ENCODE measurements around the gene UAP1L1. TPM values are rescaled to one million over a fixed set of nuclear protein-coding genes. Genes with fewer than 3 reads are reported as not detected.

The UAP1L1 gene
- total and polyA plus RNA-seq, 4 donors: 0.35 to 2.3 (median 1.7) TPM

GRCh38 chr9:137097761-137098462, 20.6 kb downstream of the UAP1L1 start:
- Histone ChIP-seq H3K27ac (ENCODE audit: low read depth in 1 of 2, low read length in 2 of 2) (no peak overlapping the region), H3K9ac (ENCODE audit: low read depth in 1 of 2, low read length in 2 of 2) (no peak overlapping the region), H3K9me3 (ENCODE audit: control insufficient read depth in 4 of 4, low read length in 3 of 4) (no peaks in the 10 kb centered on the region), H3K36me3 (ENCODE audit: control insufficient read depth in 4 of 4, insufficient read depth in 3 of 4, low read depth in 1 of 4, low read length in 3 of 4) (peaks cover 1 to 61% (median 30%) of the 10 kb centered on the region in 4 donors), H3K4me1 (ENCODE audit: control insufficient read depth in 4 of 4, insufficient read depth in 4 of 4, low read length in 3 of 4) (no peaks in the 10 kb centered on the region), H3K27me3 (ENCODE audit: control insufficient read depth in 4 of 4, insufficient read depth in 4 of 4, low read length in 3 of 4) (no peaks in the 10 kb centered on the region), H3K4me3 (ENCODE audit: low read depth in 1 of 3, low read length in 3 of 3) (no peak overlapping the region)
- TF ChIP-seq EGR1 (IDR thresholded peaks at IDR 0.05; ENCODE audit: low read depth in 2 of 2): no peak
- no peak for TF ChIP-seq GABPA (IDR thresholded peaks at IDR 0.05 in 1 of 2, conservative IDR thresholded peaks at IDR 0.05 in 1 of 2)
- TF ChIP-seq, protein P1, sequence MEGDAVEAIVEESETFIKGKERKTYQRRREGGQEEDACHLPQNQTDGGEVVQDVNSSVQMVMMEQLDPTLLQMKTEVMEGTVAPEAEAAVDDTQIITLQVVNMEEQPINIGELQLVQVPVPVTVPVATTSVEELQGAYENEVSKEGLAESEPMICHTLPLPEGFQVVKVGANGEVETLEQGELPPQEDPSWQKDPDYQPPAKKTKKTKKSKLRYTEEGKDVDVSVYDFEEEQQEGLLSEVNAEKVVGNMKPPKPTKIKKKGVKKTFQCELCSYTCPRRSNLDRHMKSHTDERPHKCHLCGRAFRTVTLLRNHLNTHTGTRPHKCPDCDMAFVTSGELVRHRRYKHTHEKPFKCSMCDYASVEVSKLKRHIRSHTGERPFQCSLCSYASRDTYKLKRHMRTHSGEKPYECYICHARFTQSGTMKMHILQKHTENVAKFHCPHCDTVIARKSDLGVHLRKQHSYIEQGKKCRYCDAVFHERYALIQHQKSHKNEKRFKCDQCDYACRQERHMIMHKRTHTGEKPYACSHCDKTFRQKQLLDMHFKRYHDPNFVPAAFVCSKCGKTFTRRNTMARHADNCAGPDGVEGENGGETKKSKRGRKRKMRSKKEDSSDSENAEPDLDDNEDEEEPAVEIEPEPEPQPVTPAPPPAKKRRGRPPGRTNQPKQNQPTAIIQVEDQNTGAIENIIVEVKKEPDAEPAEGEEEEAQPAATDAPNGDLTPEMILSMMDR (IDR thresholded peaks at IDR 0.05; ENCODE audit: low read depth, low read length, missing input control): no peak
- no peak for TF ChIP-seq ATF3 (IDR thresholded peaks at IDR 0.05)
- TF ChIP-seq, protein P2, sequence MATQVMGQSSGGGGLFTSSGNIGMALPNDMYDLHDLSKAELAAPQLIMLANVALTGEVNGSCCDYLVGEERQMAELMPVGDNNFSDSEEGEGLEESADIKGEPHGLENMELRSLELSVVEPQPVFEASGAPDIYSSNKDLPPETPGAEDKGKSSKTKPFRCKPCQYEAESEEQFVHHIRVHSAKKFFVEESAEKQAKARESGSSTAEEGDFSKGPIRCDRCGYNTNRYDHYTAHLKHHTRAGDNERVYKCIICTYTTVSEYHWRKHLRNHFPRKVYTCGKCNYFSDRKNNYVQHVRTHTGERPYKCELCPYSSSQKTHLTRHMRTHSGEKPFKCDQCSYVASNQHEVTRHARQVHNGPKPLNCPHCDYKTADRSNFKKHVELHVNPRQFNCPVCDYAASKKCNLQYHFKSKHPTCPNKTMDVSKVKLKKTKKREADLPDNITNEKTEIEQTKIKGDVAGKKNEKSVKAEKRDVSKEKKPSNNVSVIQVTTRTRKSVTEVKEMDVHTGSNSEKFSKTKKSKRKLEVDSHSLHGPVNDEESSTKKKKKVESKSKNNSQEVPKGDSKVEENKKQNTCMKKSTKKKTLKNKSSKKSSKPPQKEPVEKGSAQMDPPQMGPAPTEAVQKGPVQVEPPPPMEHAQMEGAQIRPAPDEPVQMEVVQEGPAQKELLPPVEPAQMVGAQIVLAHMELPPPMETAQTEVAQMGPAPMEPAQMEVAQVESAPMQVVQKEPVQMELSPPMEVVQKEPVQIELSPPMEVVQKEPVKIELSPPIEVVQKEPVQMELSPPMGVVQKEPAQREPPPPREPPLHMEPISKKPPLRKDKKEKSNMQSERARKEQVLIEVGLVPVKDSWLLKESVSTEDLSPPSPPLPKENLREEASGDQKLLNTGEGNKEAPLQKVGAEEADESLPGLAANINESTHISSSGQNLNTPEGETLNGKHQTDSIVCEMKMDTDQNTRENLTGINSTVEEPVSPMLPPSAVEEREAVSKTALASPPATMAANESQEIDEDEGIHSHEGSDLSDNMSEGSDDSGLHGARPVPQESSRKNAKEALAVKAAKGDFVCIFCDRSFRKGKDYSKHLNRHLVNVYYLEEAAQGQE (IDR thresholded peaks at IDR 0.05): no peak
- no peak for TF ChIP-seq FOXA1 (IDR thresholded peaks at IDR 0.05)
- TF ChIP-seq MAX (IDR thresholded peaks at IDR 0.05): no peak
- no peak for TF ChIP-seq YY1 (IDR thresholded peaks at IDR 0.05)
- 95% methylated on average over 20 of the region's 20 CpGs for WGBS
- DNase-seq (ENCODE audit: low spot score): no peak

GRCh38 chr9:137099231-137099630, 21.9 kb downstream of the UAP1L1 start:
- 92% methylated on average over 14 of the region's 14 CpGs for WGBS
- H3K4me3 ChIP-seq (ENCODE audit: low read depth in 1 of 3, low read length in 3 of 3): no peak overlapping the region
- no peak for DNase-seq (ENCODE audit: low spot score)
- H3K4me1 ChIP-seq (ENCODE audit: control insufficient read depth in 4 of 4, insufficient read depth in 4 of 4, low read length in 3 of 4): no peaks in the 10 kb centered on the region
- no peak overlapping the region for H3K27ac ChIP-seq (ENCODE audit: low read depth in 1 of 2, low read length in 2 of 2)
- H3K36me3 ChIP-seq (ENCODE audit: control insufficient read depth in 4 of 4, insufficient read depth in 3 of 4, low read depth in 1 of 4, low read length in 3 of 4): peaks cover 2 to 70% (median 38%) of the 10 kb centered on the region in 4 donors
- no peaks in the 10 kb centered on the region for H3K9me3 ChIP-seq (ENCODE audit: control insufficient read depth in 4 of 4, low read length in 3 of 4)
- H3K27me3 ChIP-seq (ENCODE audit: control insufficient read depth in 4 of 4, insufficient read depth in 4 of 4, low read length in 3 of 4): no peaks in the 10 kb centered on the region
- no peak overlapping the region for H3K9ac ChIP-seq (ENCODE audit: low read depth in 1 of 2, low read length in 2 of 2)
- TF ChIP-seq, protein P2 (IDR thresholded peaks at IDR 0.05): no peak
- no peak for TF ChIP-seq TAF1 (conservative IDR thresholded peaks at IDR 0.05)
- no peak for TF ChIP-seq NR2F2 (IDR thresholded peaks at IDR 0.05)
- no peak for TF ChIP-seq FOXA2 (IDR thresholded peaks at IDR 0.05)
- TF ChIP-seq ZBTB33 (IDR thresholded peaks at IDR 0.05): no peak
- TF ChIP-seq, protein P1 (IDR thresholded peaks at IDR 0.05; ENCODE audit: low read depth, low read length, missing input control): no peak
- no peak for TF ChIP-seq JUND (IDR thresholded peaks at IDR 0.05)
- TF ChIP-seq GABPA (IDR thresholded peaks at IDR 0.05 in 1 of 2, conservative IDR thresholded peaks at IDR 0.05 in 1 of 2): no peak
- no peak for TF ChIP-seq EGR1 (IDR thresholded peaks at IDR 0.05; ENCODE audit: low read depth in 2 of 2)
- no peak for TF ChIP-seq ATF3 (IDR thresholded peaks at IDR 0.05)
- no peak for TF ChIP-seq FOXA1 (IDR thresholded peaks at IDR 0.05)
- TF ChIP-seq HNF4A (conservative IDR thresholded peaks at IDR 0.05): no peak
- TF ChIP-seq YY1 (IDR thresholded peaks at IDR 0.05): no peak
- TF ChIP-seq MAX (IDR thresholded peaks at IDR 0.05): no peak

All from liver (tissue), 9 donors.